OCI-LY7 (cell line): ENCODE measurements around the gene PLA2G4B. TPM values are rescaled to one million over a fixed set of nuclear protein-coding genes. Genes with fewer than 3 reads are reported as not detected.

Source experiments
- BruUV-seq: library from RNA; stranded (reverse); fragments of 400-500 nt; replicated peaks from 2 replicates; lab custom pipeline; 2021; lab: Mats Ljungman, UMichigan
- CTCF ChIA-PET: fragments of 300-600 bp; sonication (Branson Sonifier 250); formaldehyde crosslinking; loops from one replicate; lab custom pipeline; 2022; ENCODE audit warnings: antibody characterized with exemption; ENCODE audit not compliant: unreplicated experiment; lab: Charles Lee
- POLR2A ChIA-PET: fragments of 300-600 bp; sonication (Branson Sonifier 250); formaldehyde crosslinking; loops from one replicate; lab custom pipeline; 2022; ENCODE audit warnings: antibody characterized with exemption; lab: Charles Lee
- DNase-seq: peaks from one replicate; pipeline ENCODE4 v3.0.0-alpha.2; 2015; ENCODE audit warnings: low spot score
- H2AFZ ChIP-seq: fragments of 200-600 bp; sonication (generic), shearing (Covaris generic); 2 replicates; pipeline ENCODE4 v1.6.1; 2014; ENCODE audit warnings: mild to moderate bottlenecking, antibody characterized with exemption, low read length, moderate library complexity
- H3K27ac ChIP-seq: fragments of 200-600 bp; sonication (generic); 2 replicates; pipeline ENCODE4 v1.5.1; 2014; ENCODE audit warnings: mixed run types, low read depth, mild to moderate bottlenecking, moderate library complexity, low read length, inconsistent platforms; ENCODE audit not compliant: poor library complexity, severe bottlenecking
- H3K36me3 ChIP-seq: fragments of 200-600 bp; sonication (generic); 2 replicates; pipeline ENCODE4 v1.6.1; 2014; ENCODE audit warnings: mild to moderate bottlenecking, antibody characterized with exemption, low read length, moderate library complexity, mixed read lengths; ENCODE audit not compliant: insufficient read depth
- H3K4me1 ChIP-seq: fragments of 200-600 bp; sonication (generic); 2 replicates; pipeline ENCODE4 v1.5.1; 2014; ENCODE audit warnings: mild to moderate bottlenecking, low read length; ENCODE audit not compliant: insufficient read depth, poor library complexity, severe bottlenecking
- H3K4me2 ChIP-seq: fragments of 200-600 bp; sonication (generic); 2 replicates; pipeline ENCODE4 v1.6.1; 2014; ENCODE audit warnings: mild to moderate bottlenecking, low read length
- H3K4me3 ChIP-seq: fragments of 200-600 bp; sonication (generic); 2 replicates; pipeline ENCODE4 v1.5.1; 2014; ENCODE audit warnings: mild to moderate bottlenecking, low read depth, low read length; ENCODE audit not compliant: poor library complexity, severe bottlenecking
- H3K79me2 ChIP-seq: fragments of 200-600 bp; sonication (generic); 2 replicates; pipeline ENCODE4 v1.6.1; 2016; ENCODE audit warnings: low read depth, mild to moderate bottlenecking, low read length, moderate library complexity, mixed read lengths; ENCODE audit not compliant: insufficient read depth
- H3K9me2 ChIP-seq: fragments of 200-600 bp; sonication (generic); 2 replicates; pipeline ENCODE4 v1.6.1; 2016; ENCODE audit warnings: mild to moderate bottlenecking, low read length, mixed read lengths; ENCODE audit not compliant: insufficient read depth
- H3K9me3 ChIP-seq: fragments of 200-600 bp; sonication (generic); 2 replicates; pipeline ENCODE4 v1.6.1; 2014; ENCODE audit warnings: mild to moderate bottlenecking, mixed run types, low read length, mixed read lengths
- H4K20me1 ChIP-seq: fragments of 200-600 bp; sonication (generic); 2 replicates; pipeline ENCODE4 v1.6.1; 2014; ENCODE audit warnings: mild to moderate bottlenecking, antibody characterized with exemption, low read length, moderate library complexity, mixed read lengths; ENCODE audit not compliant: insufficient read depth
- CTCF ChIP-seq: fragments of 200-600 bp; sonication (generic); conservative IDR thresholded peaks from 2 replicates; pipeline ENCODE4 v1.5.1; 2014; ENCODE audit warnings: mild to moderate bottlenecking, antibody characterized with exemption, low read length, moderate library complexity, mixed read lengths
- EZH2phosphoT487 ChIP-seq: fragments of 200-600 bp; sonication (generic); IDR thresholded peaks from 2 replicates; pipeline ENCODE4 v1.6.1; 2018; ENCODE audit warnings: low read depth, borderline replicate concordance, mild to moderate bottlenecking, mixed run types, antibody characterized with exemption, low read length, moderate library complexity, mixed read lengths
- intact Hi-C: fragments of 100-400 bp; cut with micrococcal nuclease; formaldehyde crosslinking; loops from one replicate; pipeline ENCODE4 v1.10.0; 2022; ENCODE audit not compliant: unreplicated experiment
- total RNA-seq, 2 experiments: library from RNA; depleted of rRNA in 1 of 2; stranded (reverse); fragments of >200 nt in 1 of 2; shearing (Covaris generic) in 1 of 2; gene quantifications; 2 replicates each; pipeline ENCODE4 v1.2.3, GENCODE V29; 2014 to 2022

Gene PLA2G4B
- total RNA-seq, 2 experiments from 2014 or later = 9.5 to 11.1 TPM

GRCh38 chr15:41849204-41849603 is 10.6 kb downstream of the PLA2G4B start:
- ChIA-PET POLR2A (no interaction called here), CTCF (no interaction called here)
- H2AFZ ChIP-seq = no peak overlapping the region
- no peaks in the 10 kb centered on the region for H4K20me1 ChIP-seq
- no peak overlapping the region for H3K27ac ChIP-seq
- no peaks in the 10 kb centered on the region for H3K36me3 ChIP-seq
- H3K79me2 ChIP-seq = no peaks in the 10 kb centered on the region
- H3K4me3 ChIP-seq = no peak overlapping the region
- no TSS peak for BruUV-seq
- intact Hi-C loops = no loop called here
- no peak overlapping the region for H3K4me2 ChIP-seq
- no peaks in the 10 kb centered on the region for H3K4me1 ChIP-seq
- DNase-seq = no peak
- no peaks in the 10 kb centered on the region for H3K9me3 ChIP-seq
- no peak for TF ChIP-seq CTCF
- no peak for TF ChIP-seq EZH2phosphoT487
- no peaks in the 10 kb centered on the region for H3K9me2 ChIP-seq

- intact Hi-C loops = no loop called here
- TF ChIP-seq EZH2phosphoT487 = no peak
- TF ChIP-seq CTCF = no peak
- Histone ChIP-seq H3K9me2 (no peaks in the 10 kb centered on the region), H4K20me1 (no peaks in the 10 kb centered on the region), H3K4me2 (no peak overlapping the region), H3K27ac (no peak overlapping the region), H3K36me3 (no peaks in the 10 kb centered on the region), H3K4me3 (no peak overlapping the region), H3K79me2 (no peaks in the 10 kb centered on the region), H3K4me1 (no peaks in the 10 kb centered on the region), H3K9me3 (no peaks in the 10 kb centered on the region), H2AFZ (no peak overlapping the region)
- no TSS peak for BruUV-seq
- POLR2A ChIA-PET = interaction anchor here (0.6 kb wide), 1 partner anchor 230 kb away, joined by 4 read pairs; no protein-coding TSS in a partner anchor
- CTCF ChIA-PET = no interaction called here
- DNase-seq = no peak
Measured at GRCh38 chr15:41849861-41850260, 11.2 kb downstream of the PLA2G4B start.

- H3K4me1 ChIP-seq = no peaks in the 10 kb centered on the region
- no peaks in the 10 kb centered on the region for H4K20me1 ChIP-seq
- H3K9me3 ChIP-seq = no peaks in the 10 kb centered on the region
- DNase-seq = no peak
- POLR2A ChIA-PET = interaction anchor here (0.6 kb wide), 1 partner anchor 230 kb away, joined by 4 read pairs; no protein-coding TSS in a partner anchor
- no peak overlapping the region for H2AFZ ChIP-seq
- H3K36me3 ChIP-seq = no peaks in the 10 kb centered on the region
- no peaks in the 10 kb centered on the region for H3K79me2 ChIP-seq
- no peak overlapping the region for H3K4me3 ChIP-seq
- H3K4me2 ChIP-seq = no peak overlapping the region
- CTCF ChIA-PET = no interaction called here
- no peak for TF ChIP-seq CTCF
- TF ChIP-seq EZH2phosphoT487 = no peak
- no peaks in the 10 kb centered on the region for H3K9me2 ChIP-seq
- no TSS peak for BruUV-seq
- intact Hi-C loops = no loop called here
- no peak overlapping the region for H3K27ac ChIP-seq
Measured at GRCh38 chr15:41850482-41851166, 12.0 kb downstream of the PLA2G4B start.
